Fibroblast of peridontal ligament (primary cell): ENCODE measurements around the gene HTRA3.
"Not testable (repeated sequence)": the region's sequence is repeated elsewhere in the genome, so short reads cannot be mapped to it uniquely, and the experiment has no call there.

Experiments used
- DNase-seq: peaks from one replicate; pipeline ENCODE4 v3.0.0-alpha.2; 2010; ENCODE audit errors: extremely low read depth

The HTRA3 gene

DNA sequence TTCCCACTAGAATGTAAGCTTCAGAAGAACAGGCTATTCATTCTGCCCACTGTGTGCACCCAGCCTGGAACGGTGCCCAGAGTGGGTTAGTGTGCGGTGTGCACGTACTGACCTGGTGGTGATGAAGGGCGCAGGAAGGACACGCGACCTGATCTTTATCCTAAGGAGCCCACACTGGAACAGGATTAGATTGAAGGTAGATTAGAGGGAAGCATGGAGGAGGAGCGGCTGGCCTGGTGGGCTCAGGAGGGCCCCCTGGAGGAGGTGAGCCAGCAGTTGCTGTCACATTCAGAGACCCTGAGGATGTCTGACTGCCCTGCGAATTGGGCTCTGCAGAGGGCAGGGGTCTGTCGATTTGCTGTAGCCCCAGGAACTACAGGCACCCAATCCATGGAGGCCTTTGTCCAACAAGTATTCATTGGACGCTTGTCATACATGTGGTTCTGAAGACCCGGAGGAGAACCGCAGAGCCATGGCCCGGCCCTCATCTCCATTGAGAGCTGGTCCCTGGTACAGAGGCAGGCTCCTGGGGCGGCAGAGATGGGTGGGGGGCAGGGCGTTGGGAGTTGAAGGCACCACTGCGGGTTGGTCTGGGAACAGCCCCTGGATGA lies 73.2 kb downstream of the HTRA3 start:
- no peak for DNase-seq

- no peak for DNase-seq
Observed at GRCh38 chr4:8343262-8343966, 73.9 kb downstream of the HTRA3 start.

DNA sequence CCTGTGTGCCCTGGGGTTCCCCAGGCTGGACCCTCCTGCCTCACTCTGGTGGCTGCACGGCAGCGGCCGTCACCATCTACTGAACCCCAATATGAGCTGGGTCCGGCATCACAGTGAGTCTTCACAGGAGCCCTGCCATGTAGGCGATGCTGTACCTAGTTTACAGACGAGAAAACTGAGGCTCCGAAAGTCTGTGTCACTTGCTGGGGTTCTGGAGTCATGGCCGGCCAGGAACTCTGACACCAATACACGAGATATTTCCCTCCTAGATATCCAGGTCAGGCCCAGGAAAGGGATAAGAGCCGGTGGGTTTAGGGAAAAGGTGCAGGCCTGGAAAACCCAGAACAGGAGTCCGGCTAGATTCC lies 74.4 kb downstream of the HTRA3 start:
- DNase-seq: no peak

DNA sequence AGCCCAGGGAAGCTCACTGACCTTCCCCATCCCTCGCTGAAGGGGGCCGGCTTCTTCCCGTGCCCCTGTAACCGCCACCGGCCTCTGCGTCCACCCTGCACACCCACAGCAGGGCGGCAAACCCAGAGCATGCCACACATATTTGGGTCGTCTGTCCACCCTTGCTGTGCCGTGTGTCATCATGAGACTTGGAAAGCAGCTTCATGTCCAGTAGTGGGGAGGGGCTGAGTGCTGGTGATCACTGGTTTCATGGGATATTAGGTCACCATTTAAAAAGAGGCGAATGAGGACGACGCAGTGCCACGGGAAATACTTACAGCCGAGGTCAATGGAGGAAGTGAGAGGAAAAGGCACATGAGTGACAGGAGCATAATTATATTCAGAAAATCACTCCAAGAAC lies 74.8 kb downstream of the HTRA3 start:
- no peak for DNase-seq

DNA sequence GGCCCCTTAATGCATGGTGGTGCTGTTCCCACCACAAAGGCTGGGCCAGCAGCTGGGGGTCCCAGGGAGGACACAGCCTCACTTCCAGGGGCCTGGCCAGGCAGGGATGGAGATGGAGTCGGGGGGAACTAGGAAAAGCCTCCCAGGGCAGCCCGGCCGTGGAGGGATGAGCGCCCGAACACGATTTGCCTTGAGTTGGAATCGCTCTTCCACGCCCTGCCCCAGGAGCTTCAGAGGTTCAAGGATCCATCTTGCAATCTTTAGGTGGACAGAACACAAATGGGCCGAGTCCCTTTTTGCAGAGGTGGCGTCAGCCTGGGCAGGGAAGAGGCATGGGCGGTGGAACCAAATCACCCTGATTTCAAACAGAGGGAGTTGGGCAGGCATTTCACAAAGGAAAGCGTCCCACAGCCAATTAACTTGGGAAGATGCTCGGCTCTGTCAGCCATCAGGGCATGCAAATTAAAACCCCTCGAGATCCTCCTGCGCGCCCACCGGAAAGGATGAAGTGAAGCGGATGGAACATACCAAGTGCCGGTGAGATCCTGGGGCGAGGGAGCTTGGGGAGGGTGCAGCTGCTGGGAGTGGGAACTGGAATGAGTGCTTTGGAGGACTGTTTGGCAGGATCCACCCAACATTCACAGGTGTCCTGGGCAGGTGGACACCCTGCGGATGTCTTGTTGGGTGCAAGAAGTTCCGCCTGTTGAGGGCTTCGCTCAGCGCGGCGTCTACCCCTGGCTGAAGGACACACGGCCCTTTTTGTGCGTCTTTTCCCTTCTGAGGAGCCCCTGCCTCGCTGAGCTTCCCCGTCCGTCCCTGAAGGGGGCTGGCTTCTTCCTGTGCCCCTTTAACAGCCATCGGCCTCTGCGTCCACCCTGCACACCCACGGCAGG lies 75.7 kb downstream of the HTRA3 start:
- no peak for DNase-seq

- DNase-seq: no peak
Observed at GRCh38 chr4:8345946-8346814, 76.6 kb downstream of the HTRA3 start.

DNA sequence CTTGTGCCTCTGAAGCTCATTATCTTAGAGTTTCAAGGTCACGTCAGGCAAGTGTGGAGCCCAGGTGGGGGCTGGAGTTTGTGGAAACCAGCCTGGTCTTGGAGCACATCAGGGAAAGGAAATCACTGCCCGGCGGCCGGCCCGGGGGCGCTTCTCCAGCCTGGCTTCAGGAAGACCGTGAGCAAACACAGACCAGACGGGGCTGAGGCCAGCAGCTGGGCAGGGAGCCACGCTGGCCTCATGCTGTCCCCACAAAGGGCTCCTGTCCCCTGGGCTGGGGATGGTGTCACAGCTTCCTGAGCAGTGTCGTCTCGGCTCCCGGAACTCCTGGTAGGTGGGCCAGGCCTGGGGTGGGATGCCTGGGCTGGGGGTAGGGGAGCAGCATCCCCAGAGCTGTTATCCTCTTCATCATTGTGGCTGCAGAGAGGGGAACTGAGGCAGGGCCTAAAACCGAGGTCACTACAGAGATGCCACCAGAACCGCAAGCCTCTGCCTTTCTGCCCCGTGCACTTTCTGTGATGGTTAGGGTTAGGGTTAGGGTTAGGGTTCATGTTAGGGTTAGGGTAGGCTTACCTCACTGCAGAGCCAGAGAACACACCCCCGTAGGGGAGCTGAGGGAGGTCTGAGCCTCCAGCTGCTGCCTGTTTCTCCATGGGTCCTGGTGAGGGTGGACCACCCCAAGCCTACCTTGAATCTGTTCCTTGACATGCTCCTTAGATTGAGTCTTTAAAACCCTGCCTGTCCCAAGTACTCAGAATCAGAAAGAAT lies 77.5 kb downstream of the HTRA3 start:
- DNase-seq: no peak

- no peak for DNase-seq
Observed at GRCh38 chr4:8347660-8348059, 78.1 kb downstream of the HTRA3 start.

- no peak for DNase-seq
Observed at GRCh38 chr4:8348071-8348470, 78.5 kb downstream of the HTRA3 start.

GRCh38 chr4:8349236-8349635 lies 79.7 kb downstream of the HTRA3 start:
- not testable (repeated sequence) for DNase-seq

GRCh38 chr4:8349664-8350236 lies 80.2 kb downstream of the HTRA3 start:
- no peak for DNase-seq

GRCh38 chr4:8350352-8350751 lies 80.8 kb downstream of the HTRA3 start:
- no peak for DNase-seq

- DNase-seq: no peak
Observed at GRCh38 chr4:8350841-8351461, 81.4 kb downstream of the HTRA3 start.

DNA sequence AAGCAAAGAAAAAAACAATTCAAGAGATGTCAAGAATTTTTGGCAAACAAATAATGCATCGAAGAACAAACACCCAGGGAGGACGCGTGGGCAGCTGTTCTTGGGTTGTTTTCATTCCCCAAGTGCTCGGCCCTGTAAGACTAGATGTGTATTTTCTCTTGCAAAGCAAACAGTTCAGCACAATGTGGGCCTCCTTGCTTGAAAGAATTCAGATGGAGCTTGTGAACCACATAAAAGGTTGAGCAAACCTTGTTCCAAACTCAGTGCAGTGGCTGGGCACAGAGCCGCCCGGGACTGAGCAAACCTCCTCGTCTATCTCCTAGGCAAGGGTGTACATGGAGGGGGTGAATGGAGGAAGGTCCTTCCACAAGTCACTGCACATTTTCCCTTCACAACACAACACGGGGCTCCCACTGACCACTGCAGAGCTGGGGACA lies 82.4 kb downstream of the HTRA3 start:
- peak; percentile 47 for DNase-seq

DNA sequence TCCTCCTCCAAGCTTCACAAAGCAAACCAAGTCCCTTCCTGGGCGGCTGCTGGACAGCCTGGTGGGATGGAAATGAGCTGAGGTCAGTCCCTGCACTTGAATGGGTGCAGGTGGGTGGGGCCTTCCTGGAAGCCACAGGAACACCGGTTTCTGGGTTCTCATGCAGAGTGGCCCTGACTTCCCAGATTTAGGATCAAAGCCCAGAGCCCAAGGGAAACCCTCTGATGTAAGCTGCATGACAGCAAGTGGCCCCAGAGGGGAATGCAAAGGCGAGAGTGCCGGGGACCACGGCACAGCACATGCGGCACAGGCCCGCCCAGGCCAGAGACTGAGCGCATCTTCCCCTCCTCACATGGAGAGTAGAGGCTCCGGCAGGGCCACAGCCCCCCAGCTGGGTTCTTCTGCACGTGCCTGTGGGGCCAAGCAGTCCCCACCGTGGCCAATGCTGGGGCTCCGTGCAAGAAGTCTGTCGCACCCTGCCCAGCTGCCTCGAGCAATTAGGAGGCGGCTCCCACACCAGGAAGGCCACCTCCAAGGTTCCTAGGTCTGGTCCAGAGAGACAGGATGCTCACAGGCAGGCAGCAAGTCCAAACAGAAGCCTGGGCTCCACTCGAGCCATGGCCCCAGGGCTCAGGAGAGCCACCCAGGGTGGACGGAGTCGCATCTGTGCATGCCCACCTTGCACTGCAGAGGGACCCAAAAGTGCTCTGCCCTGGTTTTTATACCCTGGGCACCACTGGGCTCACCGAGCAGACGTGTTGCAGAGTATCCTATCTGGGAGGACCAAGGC lies 83.0 kb downstream of the HTRA3 start:
- no peak for DNase-seq

GRCh38 chr4:8353158-8353669 lies 83.7 kb downstream of the HTRA3 start:
- DNase-seq: no peak

GRCh38 chr4:8353912-8354453 lies 84.4 kb downstream of the HTRA3 start:
- DNase-seq: no peak

DNA sequence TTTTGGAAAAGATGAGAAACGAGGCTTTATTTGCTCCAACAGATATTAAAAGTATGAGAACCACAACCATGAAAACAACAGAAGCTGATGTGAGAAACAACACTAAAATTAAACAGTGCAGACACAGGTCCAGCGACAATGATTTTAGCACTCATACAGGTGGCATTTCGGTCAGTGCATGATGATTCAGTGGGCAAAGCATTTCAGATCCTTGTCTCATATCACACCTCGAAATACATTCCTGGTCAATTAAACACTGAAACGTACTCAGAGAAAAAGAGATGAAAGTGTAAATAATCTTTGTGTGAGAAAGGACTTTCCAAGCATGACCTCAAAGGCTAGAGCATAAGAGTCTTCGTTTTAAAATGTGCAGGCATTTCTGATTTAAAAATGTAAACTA lies 85.8 kb downstream of the HTRA3 start:
- no peak for DNase-seq
